Glomerular visceral epithelial cell (primary cell): ENCODE results near the gene C1orf94.

ENCODE experiments used
- DNase-seq: peaks from one replicate; pipeline ENCODE4 v3.0.0-alpha.2; 2016; ENCODE audit errors: extremely low spot score

Gene C1orf94

DNA sequence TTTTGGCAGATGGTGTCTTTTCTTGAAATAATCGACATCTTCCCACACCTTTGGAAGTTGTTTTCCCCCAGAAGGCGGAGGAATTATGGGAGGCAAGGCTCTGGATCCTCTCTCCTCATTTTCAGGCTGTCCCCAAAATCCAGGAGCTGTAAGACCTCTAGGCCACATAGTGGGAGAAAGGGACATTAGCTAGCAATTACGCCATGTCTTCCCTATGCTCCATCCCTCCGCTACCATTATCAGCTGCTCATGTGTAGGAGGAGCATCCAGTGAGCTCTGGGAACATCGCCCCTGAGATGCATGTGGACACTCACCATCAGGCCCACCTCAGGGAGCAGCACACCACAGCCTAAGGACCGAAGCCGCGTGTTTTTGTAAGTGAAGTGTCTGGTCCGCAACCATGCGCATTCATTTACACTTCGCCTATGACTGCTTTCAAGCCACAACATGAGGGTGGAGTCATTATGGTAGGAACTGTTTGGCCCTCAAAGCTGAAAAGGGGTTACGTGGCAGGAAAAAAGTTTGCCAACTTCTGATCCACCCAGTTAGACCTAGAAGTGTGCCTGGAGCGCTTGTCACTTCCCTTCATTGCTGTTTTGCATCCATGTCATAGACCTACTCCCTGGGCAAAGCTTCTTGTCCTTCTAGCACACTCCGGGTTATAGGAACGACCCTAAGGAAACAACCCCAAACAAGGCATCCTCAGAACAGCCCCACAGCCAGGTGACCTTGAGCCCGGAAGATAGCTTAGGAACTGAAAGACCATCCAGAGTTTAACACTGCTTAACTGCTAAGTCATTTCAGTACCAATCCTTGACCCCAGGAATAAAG is 85.5 kb downstream of the C1orf94 start:
- DNase-seq = no peak

DNA sequence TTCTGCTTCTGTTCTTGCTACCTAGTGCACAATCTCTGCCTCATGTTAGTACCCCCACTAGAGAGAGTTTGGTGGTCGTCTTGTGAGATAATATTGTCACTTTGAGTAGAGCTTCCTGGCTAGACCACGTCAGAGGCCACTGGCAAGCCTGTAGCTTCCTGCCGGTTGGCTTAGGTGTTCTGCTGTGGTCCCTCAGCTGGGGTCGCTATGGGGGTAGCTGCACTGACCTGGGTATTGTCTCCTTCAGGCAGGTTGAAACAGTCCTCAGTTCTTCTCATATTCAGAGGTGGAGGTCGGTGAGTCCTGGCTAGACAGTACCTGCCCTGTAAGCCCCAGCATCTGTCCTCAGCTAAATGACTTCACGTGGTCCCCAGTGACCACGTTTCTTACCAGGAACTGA is 86.2 kb downstream of the C1orf94 start:
- DNase-seq = no peak

DNA sequence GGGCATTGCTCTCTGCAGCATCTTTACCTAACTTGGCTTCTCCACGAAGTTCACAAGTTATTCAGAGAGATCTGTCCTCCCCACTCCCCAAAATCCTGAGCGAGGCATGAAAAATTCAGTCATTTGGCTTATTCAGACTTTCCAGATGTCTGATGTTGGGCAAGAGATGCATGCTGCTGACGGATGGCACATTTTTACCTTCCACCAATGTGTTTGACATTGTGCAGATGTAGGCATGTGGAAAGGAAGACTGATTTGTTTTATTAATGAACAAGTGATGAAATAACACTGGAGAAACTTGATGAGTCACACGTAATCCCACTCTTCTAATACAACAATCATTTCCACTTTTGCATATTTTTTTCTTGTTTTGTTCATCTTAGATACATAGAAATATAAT is 86.7 kb downstream of the C1orf94 start:
- DNase-seq = no peak

DNA sequence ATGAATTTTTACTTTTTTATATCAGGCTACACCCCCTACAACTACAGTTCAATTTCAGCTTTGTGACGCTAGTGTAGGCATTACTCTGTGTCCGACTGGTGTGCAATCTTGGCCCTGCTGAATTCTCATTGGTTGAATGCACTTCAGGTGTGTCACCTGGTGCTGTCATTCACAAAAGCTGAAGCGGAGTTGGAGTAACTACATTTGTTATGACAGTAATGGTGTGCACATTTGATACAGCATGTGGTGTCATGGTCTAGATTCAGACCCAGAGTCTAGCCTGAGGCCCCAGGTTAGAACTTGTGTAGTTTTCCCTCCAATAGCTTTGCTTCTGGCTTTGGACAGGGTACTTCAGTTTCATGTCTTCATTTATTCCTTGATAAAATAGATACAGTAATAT is 88.7 kb downstream of the C1orf94 start:
- DNase-seq = no peak

DNA sequence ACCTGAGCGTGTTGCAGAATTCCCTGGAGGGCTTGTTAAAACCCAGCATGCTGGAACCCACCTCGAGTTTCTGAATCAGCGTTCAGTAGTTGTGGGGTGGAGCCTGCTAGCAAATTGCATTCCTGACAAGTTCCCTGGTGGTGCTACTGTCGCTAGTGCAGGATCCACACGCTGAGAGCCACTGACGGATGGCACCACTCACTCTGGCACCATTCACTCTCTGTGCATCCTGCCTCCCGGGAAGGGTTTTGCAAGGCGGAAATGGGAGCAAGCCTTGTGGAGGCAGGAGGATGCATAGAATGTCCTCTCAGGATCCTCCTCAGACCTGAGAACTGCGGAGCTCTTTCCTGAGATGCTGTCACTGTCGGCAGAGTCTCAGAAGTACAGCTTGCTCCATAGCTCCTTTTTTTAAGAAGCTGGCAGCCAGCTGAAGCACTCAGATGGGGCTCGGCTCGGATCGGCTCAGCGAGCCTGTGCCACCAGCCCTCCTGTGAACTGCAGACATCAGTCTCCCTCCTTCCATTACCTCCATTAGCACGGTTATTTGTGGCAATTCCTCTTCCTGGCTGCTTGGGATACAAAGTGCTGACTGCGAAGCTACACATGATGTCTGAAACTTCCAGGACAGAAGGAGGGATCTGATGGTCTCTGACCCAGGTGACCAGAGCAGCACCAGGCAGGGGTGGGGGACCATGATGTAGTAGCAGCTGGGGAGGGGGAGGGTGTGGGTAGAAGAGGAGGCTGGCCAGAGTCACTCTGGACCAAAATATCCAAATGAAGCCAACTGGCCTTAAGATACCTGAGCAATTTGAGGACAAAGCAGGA is 89.6 kb downstream of the C1orf94 start:
- no peak for DNase-seq

DNA sequence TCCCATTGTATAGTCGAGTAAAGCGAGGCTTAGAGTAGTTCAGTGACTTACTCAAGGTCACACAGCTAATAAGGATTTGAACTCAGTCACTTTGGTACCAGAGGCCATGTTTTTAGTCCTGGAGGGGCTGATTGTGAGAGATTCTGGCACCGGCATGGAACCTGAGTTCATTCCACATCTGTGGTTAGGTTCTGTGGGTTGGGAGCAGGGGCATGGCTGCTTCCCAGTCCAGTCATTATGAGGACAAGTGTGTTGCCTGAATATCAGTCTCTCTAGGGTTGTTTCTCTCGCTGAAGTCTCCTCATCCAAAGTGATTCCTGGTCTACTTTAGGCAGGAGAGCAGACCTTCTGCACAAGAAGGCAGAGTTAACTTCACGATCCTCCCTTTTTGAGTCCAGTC is 90.6 kb downstream of the C1orf94 start:
- no peak for DNase-seq

DNA sequence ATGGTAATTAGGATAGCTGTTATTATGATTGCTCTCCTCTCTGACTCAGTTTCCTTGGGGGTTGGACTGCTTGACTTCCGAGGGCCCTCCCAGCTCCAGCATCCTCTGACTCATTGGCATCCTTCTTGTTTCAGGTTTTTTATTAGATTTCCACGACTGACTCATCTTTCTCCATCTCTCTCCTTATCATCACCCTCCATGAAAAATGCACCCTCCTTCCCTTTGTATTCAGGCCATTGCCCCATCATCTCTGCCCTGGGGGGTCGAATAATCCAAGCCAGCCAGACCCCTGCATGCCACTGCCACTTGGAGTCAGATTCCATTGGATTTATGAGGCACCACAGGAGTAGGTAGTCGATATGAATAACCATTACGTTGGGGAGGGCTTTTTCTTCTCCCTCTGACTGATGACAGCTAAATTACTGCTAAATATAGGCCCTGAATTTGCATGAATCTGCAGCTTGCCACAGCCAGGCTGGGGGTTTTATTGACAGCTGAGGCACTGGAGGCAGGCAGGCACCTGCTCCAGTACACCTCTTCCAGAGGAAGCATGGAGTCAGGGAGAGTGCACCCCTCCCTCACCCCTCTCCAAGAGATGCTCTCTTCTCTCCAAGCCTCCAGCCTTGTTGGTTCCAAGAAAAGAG is 91.7 kb downstream of the C1orf94 start:
- DNase-seq = no peak
